Measurements from ENCODE around the gene CENPE.
A peak's percentile ranks its signal among the peaks of the same experiment; 100 is the strongest.

CENPE gene

DNA sequence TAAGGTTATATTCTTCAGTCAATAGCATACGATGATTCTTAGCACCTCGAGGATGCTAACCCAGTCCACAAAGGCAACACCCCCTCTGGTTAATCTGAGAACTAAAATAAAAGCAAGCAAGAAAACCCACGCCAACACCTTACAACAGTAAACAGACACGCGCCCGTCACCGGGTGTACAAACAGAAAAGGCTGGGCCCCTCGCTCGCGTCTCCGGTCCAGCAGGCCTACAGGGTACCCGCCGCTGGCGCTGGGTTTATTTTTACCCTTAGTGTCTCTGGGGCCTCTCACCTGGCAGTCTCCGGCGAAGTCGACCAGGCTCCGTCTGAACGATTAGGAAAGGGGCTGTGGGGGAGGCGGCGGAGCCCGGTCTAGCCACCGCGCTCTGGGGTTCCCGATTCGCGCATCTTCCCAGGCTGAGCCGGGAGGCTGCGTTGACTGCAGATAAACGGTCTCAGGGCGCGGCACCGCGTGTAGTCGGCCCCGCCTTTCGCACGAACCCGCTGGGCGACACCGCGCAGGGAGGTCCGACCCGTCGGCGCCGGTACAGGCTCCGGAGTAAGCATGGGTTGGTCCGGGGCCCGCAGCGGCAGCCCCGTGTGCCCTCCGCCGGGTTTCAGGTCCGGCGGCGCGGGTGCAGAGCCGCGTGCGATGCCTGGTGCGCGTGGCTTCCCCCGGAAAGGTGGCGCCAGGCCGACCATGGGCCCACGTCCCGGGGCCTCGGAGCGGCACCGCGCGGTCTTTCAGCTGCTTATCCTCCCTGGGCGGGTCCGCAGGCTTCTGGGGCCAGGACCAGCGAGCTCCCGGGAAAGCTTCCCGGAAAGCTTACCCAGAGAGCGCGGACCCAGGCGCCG, 122.0 kb downstream of the CENPE start:
- FAIRE-seq, result no peak

DNA sequence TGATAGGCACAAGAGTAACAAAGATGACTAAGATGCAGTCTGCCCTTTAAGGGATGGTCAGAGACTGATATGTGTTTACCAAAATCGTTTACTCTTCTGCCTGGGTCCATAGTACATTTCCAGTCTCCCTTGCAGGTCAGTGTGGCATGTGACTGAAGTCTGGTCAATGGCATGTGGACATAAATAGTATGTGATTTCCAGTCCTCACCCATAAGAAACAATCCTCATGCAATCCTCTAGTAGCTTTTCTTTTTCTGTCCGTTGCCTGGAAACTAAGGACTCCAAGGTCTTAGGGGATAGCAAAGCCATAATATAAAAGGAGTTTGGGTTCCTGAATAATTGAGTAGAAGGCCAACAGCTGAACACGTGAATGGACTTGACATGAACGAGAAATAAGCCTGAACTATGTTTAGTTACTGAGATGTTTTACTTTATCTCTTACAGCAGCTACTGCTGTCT, 122.7 kb downstream of the CENPE start:
- no peak for FAIRE-seq

DNA sequence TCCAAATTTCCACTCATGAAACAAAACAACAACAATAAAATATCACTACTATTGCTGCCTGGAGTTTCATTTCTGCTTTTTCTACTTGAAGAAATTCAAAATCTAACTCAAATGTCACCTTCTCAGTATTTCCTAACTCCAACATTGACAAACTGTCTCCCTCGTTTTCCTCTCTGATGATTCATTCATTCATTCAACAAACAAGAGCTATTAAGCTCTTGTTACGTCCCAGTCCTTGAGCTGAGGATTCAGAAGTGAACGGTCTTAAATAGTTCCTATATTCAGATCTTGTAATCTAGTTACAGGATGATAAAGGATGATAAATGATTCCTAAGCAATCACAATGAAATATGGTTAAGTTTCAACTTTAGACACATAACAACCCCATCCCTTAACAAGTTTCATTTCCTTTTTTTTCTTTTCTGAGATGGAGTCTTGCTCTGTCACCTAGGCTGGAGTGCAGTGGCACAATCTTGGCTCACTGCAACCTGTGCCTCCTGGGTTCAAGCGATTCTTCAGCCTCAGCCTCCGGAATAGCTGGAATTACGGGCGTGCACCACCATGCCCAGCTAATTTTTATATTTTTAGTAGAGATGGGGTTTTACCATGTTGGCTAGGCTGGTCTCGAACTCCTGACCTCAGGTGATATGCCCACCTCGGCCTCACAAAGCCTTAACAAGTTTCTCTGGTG, 123.3 kb downstream of the CENPE start:
- FAIRE-seq, result no peak

DNA sequence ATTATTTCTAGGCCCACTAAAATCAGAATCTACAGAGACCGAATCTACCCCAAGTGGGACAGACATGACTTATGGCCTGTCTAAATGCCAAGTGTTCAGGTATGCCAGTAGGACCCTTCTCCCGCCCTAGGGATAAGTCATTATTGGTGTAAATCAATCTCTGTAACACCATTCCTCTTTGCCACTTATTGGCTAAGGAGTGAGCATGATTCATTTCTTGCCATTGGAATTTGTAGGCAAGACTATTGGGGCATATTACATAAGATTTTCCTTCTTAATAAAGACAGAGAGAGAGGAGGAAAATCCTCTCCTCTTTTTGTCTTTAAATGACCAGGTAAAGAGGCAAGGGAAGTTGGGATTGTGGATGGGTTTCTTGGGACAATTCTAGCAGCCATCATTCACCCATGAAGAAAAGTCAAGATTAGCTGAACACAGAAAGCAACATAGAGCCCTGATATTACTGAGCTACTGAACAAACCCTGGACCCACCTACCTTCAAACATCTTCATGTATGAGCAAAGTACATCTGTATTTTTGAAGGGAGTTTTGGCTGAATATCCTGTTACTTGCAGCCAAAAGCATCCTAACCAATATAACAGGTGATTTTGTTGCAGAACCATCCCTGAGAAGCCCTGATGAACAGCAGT, 124.2 kb downstream of the CENPE start:
- FAIRE-seq, result no peak

DNA sequence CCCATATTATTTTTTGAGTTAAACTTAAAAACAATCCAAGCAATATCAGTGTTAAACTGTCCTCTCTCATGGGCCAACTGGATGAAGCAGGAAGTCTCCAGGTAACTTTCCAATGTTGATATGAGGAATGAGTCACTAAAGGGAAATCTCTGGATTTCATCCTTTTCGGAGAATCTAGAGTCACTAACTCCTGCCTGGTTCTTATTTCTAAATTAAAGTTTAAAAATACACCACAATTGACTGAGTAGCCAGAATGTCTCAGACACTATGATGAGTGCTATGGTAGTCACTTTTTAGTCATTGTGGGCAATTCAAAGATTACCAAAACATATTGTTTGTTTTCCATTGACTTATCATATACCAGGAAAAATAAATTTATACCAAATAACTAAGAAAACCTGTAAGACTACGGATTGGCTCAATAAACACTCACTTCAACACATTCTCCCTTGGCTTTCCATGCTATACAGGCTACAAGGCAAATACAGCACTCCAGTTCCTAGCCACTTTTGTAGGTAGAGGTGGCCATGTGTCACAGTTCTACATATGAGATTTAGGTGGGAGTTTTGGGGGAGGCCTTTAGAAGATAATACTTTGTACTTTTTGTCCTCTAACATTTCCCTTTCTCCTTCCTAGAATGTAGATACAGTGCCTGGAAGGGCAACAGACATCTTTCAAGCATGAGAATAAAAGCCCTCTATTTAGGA, 130.1 kb downstream of the CENPE start:
- FAIRE-seq, result no peak

DNA sequence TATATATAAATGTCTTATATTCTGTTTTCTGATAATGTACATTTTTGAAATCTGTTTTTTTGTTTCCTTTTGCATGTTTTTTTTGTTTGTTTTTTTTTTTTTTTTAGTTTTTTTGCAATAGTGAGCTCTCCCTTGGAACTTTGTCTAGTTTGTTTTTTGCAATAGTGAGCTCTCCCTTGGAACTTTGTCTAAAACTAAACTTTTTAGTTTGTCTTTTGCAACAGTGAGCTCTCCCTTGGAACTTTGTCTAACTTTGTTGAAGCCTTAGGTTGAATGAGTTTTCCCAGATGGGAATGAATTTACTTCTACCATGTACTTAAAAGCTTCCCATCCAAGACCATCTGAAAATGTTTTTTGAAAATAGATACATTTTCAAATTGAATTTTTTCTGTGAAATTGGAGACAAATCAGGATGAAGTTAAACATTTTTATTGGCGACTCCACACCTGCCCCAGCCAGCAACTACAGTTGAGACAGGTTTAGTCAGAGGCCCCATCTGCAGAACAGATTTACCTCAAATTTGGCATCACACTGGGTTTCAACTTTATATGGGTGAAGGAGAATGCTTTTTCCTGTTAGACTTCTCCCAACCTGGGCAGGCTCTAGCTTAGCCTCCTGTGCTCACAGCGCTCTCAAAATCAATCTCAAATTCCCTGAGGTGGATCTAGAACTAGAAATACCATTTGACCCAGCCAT, 137.5 kb downstream of the CENPE start:
- peak; percentile 48 for FAIRE-seq
